HFF-Myc (cell line): ENCODE measurements around the gene ARL5B.

ENCODE experiments used
- DNase-seq: peaks from one replicate; pipeline ENCODE4 v3.0.0-alpha.2; 2011; ENCODE audit warnings: low read depth; ENCODE audit errors: extremely low read depth
- H3K4me3 ChIP-seq: replicated peaks from 2 replicates; pipeline ENCODE4 v1.5.1; 2011; ENCODE audit warnings: low read depth, mild to moderate bottlenecking, control low read depth, low read length
- TF ChIP-seq, protein P1 (sequence below): IDR thresholded peaks from 2 replicates; pipeline ENCODE4 v1.5.1; 2012; ENCODE audit warnings: mild to moderate bottlenecking, low read depth, low read length, control low read depth; ENCODE audit errors: missing control alignments

The ARL5B gene

DNA sequence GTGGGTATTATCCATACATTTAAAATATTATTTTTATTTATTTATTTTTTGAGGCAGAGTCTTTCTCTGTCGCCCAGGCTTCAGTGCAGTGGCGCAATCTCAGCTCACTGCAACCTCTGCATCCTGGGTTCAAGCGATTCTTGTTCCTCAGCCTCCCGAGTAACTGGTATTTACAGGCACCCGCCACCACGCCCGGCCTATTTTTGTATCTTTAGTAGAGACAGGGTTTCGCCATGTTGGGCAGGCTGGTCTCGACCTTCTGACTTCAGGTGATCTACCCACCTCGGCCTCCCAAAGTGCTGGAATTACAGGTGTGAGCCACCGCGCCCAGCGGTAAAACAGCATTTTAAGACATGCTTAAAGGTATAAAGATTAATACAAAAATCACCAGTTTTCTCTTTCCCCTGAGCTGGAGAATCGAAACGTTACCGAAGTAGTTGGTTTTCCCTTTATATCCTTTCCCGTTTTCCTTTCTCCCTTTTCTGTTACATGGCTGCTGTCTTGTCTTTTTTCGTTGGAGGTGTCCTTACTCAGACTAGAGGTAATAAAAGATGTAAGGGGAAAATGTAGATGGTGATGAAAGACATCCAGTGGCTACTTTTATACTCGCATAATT lies 1.7 kb downstream of the ARL5B start:
- H3K4me3 ChIP-seq: peak overlapping the region; percentile 94
- no peak for DNase-seq
- TF ChIP-seq, protein P1, sequence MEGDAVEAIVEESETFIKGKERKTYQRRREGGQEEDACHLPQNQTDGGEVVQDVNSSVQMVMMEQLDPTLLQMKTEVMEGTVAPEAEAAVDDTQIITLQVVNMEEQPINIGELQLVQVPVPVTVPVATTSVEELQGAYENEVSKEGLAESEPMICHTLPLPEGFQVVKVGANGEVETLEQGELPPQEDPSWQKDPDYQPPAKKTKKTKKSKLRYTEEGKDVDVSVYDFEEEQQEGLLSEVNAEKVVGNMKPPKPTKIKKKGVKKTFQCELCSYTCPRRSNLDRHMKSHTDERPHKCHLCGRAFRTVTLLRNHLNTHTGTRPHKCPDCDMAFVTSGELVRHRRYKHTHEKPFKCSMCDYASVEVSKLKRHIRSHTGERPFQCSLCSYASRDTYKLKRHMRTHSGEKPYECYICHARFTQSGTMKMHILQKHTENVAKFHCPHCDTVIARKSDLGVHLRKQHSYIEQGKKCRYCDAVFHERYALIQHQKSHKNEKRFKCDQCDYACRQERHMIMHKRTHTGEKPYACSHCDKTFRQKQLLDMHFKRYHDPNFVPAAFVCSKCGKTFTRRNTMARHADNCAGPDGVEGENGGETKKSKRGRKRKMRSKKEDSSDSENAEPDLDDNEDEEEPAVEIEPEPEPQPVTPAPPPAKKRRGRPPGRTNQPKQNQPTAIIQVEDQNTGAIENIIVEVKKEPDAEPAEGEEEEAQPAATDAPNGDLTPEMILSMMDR: no peak

DNA sequence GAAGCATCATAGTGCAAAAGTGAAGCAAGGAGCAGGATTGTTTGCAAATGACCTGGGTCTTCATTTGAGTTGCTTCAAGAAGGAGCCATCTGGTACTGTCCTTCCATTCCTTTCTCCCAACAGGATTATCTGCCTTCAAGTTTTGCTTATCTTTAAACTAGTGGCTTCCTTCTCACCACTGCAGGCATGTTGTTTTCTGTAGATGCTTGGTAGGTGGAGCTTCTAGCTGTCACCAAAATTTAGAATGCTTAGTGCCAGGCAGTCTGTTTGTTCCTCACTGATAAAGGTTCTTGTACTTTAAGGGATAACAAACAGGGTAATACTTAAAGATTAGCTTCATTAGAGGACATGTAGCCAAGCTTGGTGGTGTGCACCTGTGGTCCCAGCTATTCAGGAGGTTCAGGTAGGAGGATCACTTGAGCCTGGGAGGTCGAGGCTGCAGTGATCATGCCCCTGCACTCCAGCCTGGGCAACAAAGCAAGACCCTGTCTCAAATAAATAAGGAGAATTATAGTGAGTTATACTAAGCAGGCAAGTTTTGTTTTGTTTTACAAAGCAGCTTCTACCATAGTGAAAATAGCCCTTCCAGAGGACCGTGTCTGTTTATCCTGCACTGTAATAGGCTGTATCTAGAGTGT lies 5.7 kb downstream of the ARL5B start:
- H3K4me3 ChIP-seq: no peak overlapping the region
- no peak for DNase-seq
- TF ChIP-seq, protein P1: no peak

DNA sequence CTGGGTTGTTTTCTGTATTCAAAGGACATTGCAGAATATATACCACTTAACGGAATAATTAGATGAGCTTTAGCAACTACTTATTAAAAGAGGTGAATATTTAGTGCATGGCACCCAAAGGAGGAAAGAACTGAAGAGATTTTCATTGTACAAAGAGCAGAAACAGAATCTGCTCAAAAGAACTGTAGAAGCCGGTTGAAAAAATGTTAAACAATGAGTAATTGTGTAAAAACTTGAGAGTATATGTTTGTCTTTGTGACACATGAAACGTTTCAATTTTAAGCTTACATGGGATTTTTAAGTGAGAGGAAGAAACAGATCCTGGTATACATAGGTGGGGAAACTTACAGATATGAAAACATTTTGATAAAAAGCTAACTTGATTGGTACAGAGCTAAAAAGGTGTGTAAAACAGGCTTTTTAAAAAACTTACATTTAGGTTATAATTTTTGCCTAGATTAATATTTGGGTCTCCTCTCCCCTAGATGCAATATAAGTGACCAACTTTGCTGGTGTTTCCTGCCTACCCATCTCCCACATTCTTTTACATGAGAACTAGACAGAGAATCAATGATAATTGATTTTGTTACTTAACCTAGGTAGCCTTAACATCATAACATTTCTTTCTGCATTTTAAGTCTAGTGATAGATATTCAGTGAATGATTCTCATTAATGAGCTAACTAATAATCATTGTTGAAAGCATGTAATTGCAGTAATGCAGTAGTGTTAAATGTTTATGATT lies 6.8 kb downstream of the ARL5B start:
- TF ChIP-seq, protein P1: no peak
- no peak for DNase-seq
- no peak overlapping the region for H3K4me3 ChIP-seq

DNA sequence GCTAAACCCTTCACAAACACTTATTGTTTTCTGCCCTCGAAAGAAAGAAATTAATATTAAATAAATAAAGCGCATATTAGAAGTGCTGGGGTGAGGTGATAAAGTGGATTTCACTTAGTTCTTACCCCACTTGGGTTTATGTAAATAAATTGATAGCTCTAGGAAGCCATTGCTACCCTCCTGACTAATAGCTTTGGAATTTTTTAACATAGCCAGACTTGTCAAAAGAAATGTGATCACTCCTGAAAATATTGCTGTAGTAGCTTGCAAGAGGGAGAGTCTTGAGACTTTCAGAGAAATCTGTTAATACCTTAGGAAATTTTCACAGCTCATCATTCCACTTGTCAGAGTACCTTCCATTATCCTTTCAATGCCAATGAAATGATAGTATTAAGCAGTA lies 7.6 kb downstream of the ARL5B start:
- TF ChIP-seq, protein P1: no peak
- H3K4me3 ChIP-seq: no peak overlapping the region
- DNase-seq: no peak

DNA sequence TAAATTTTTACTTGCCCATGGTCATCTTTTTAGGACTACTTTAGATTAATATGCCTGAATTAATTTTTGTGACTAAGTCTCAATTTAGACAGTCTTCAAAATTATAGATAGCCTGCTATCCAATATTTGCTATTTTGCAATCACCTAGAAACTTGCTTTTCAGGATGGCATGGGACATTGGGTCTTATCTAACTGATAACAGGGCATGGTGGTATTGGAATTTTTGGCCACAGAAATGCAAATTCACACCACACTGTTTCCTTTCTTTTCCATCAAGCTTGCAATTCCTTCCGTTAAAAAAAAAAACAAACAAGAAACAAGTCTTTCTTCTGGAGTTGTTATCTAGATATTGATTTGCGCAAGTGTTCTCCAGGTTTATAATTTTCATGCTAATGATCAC lies 8.8 kb downstream of the ARL5B start:
- no peak for DNase-seq
- H3K4me3 ChIP-seq: no peak overlapping the region
- TF ChIP-seq, protein P1: no peak

DNA sequence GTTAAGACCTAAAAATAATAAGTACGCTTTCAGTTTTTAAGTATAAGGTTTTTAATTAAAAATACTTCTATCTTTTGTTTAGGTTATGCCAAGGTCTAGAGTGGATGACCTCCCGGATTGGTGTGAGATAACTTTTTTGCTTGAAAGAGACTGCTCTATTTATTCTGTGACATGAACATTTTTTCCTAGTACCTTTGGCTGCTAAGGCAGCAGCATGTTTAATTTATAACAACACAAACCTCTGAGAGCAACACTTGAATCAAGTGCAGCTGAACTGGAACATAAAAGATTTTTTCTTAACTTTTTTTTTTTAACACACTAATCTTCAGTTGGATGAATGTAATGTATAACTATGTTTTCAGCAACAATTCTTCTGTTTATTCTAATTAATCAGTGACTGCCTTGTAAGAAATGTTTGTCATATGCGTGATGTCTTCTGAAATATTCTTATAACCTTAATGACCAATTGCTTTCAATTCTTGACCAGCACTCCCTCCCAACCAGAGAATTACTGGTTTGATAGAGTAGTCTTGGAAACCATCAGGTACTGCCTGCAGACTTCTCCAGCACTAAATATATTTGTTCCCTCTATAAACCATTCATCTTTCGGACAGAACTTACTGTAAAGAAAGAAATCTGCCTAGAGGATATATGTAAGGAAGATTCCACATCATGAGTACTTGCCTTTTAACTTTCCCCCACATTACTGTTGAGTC lies 16.0 kb downstream of the ARL5B start:
- H3K4me3 ChIP-seq: no peak overlapping the region
- no peak for DNase-seq
- TF ChIP-seq, protein P1: no peak
